Measurements from ENCODE around the gene DGCR2.

- TF ChIP-seq CTCF (conservative IDR thresholded peaks at IDR 0.05), result no peak
- no peak for TF ChIP-seq ZFX (IDR thresholded peaks at IDR 0.05)
Observed at GRCh38 chr22:19169002-19169946, 47.1 kb upstream of the DGCR2 start.

Measured in C4-2B (cell line).